Stimulated activated CD4-positive, alpha-beta T cell treated with anti-CD3 and anti-CD28 coated beads, Interleukin-1b, Interleukin-23, amount 100 ng/mL, for 1 hour (primary cell): ENCODE results near the gene LTK.
"Not testable (repeated sequence)": the region's sequence is repeated elsewhere in the genome, so short reads cannot be mapped to it uniquely, and the experiment has no call there.

Experiments used
- DNase-seq, 2 donors: peaks; one replicate each; pipeline ENCODE4 v3.0.0-alpha.2; 2020; ENCODE audit warnings: low read depth in 2 of 2

The LTK gene

GRCh38 chr15:41474941-41475340 is 38.7 kb downstream of the LTK start:
- no peak for DNase-seq

GRCh38 chr15:41474436-41474835 is 39.2 kb downstream of the LTK start:
- DNase-seq, result no peak

- no peak for DNase-seq
Measured at GRCh38 chr15:41473418-41473817, 40.2 kb downstream of the LTK start.

GRCh38 chr15:41469644-41470043 is 44.0 kb downstream of the LTK start:
- DNase-seq, result not testable (repeated sequence)

GRCh38 chr15:41466711-41467110 is 46.9 kb downstream of the LTK start:
- DNase-seq, result no peak

GRCh38 chr15:41465822-41466421 is 47.7 kb downstream of the LTK start:
- no peak for DNase-seq

GRCh38 chr15:41464889-41465580 is 48.6 kb downstream of the LTK start:
- no peak for DNase-seq

- no peak for DNase-seq
Measured at GRCh38 chr15:41462084-41462795, 51.4 kb downstream of the LTK start.
